GM20431 (cell line): ENCODE measurements around the gene OR14I1.

ENCODE experiments used
- in situ Hi-C: fragments of 300-500 bp; cut with MseI, MboI; formaldehyde crosslinking; loops from one replicate; pipeline ENCODE4 v1.15.0; 2020; ENCODE audit warnings: low sequenced_read_pairs; ENCODE audit not compliant: unreplicated experiment

Gene OR14I1

DNA sequence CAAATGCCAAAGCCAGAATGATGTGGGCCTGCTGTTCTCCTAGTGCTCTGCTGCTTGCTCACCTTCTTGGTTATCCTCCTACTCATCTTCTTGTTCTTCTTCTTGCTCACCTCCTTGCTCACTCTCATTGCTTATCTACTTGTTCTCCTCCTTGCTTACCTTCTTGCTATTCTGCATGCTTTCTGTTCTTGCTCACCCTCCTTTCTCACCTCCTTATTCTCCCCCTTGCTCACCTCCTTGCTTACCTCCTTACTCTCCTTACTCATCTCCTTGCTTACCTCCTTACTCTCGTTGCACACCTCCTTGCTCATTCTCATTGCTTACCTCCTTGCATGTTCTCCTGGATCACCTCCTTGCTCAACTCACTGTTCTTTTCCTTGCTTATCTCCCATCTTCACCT, at the start of gene OR14I1:
Gene OR14I1, minus strand, starts transcription at position 53 of the 400 bp plus-strand sequence.
- in situ Hi-C loops, result no loop called here

DNA sequence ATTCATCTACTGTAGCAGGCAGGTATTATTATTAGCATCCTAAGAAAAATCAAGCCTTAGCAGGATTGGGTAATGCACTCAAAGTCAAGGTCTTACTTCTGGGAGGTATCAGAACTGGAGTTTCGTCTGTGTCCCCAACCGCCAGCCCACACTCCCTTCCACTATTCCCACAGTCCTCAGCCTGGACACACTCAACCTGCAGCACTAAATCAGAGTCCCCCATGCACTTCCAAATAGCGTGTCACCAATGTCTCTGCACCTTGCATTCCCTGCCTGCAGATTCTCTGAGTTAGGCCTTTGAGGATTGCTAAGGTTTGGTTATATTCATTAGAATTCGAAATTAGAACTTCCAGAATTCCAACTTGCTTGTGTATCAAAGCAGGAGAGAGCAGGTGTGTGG, 49.1 kb upstream of the OR14I1 start:
- in situ Hi-C loops, result no loop called here

DNA sequence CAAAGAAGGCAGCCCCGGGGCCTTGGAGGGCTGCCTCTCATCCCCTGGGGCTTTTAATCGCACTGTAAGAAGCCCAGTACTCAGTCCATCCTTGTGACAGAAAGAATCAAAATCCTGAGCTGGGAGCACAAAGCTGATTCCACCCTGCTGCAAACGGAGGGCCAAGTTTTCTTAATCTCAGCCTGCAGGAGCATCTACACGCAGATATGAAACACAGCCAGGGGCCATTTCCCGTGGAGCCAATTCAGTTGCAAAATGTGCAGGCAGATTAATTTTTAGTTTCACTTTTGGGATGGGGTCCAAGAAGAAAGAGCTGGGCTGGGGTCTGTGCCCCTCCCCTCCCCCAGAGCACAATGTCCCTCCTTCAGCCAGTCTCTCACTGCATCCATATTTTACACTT, 48.6 kb upstream of the OR14I1 start:
- in situ Hi-C loops, result no loop called here

DNA sequence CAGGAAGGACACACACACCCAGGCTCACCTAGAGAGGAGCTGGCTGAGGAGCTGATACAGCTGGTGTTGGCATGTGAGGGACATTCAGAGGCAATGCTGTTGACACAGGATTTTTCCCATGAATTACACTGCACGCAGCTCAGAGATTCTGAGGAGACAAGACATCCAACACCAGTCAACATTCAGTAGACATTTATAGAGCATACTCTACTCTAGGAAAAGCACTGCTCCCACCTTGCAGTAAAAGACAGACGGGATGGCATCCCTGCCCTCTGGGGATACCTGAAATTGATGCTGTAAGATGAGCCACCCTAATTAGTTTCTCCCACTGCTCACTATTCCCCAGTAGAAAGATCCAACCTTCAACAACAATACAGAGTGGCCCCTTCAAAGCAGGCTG, 47.9 kb upstream of the OR14I1 start:
- in situ Hi-C loops, result no loop called here

DNA sequence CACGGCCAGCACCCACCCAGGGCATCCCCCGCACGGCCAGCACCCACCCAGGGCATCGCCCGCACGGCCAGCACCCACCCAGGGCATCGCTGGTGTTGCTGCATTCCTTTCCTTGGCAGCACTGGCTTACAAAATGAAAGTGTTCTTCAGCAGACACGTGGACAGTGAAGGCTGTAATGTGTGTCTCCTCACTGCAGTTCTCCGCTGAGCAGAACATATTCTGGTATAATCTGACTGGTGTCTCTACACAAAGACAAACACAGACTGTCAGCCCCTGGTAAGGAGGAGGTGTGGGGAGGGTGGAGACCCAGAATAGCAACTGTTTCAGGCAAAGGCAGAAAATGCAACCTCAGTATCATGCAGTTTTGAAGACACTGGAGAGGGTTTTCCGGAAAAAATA, 45.6 kb upstream of the OR14I1 start:
- in situ Hi-C loops, result no loop called here

DNA sequence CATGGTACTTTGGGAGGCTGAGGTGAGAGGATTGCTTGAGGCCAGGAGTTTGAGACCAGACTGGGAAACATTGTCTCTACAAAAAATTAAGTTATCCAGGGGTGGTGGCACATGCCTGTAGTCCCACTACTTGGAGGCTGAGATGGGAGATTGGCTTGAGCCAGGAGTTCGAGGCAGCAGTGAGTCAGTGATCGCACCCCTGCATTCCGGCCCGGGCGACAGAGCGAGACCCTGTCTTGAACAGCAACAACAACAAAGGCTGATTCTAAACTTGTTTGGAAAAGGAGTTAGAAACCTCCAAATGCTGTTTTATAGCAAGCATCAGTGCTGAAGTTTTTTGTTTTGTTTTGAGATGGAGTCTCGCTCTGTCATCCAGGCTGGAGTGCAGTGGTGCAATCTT, 38.3 kb upstream of the OR14I1 start:
- in situ Hi-C loops, result no loop called here

DNA sequence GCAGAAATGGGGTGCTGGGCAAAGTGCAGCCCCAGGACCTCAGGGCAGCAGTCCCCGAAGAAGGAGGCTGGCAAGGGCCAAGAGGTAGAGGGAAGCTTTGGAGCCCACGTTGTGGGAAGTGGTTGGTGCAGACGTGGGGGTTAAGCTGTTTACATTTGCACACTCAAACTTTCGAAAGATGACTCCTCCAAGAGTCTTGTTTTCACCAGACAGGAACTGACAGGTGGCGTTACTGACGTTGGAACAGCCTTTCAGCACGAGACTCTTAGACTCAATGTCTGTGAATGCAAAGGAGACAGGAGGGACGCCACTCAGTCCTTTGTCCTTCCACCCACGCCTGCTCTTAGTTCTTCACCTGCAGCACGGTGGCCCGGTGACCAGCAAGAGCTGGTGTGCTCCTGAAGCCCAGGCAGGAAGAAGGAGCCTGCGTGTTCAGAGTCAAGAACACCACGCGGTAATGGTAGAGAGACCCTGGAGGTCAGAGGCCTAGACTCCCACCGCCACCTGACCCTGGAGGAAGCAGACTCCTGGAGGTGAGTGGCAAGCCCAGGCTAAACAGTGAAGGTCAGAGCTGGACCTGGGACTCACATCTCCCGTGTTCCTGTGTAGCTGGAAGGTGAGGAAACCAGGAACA, 37.1 kb upstream of the OR14I1 start:
- in situ Hi-C loops, result no loop called here

GRCh38 chr1:248737457-248737856, 34.9 kb upstream of the OR14I1 start:
- in situ Hi-C loops, result no loop called here

- in situ Hi-C loops, result no loop called here
Measured at GRCh38 chr1:248736977-248737376, 34.4 kb upstream of the OR14I1 start.

DNA sequence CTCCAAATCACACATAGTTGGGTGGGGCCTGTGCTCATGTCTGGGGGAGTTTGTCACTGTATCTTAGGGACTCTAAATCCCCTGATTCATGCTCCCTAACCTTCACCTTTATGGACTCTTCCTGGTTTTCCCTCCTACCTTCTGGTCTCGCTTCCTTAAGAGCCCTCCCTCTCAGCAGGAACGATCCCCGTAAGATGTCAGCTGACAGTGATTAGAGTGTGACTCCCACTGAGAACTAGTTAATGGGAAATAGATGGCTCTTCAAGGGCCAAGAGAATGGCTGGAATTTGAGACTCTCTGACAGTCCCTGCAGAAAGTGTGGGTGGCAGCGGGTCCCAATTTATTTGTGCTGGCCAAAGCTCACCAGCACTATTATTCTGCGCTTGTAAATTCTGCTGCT, 31.0 kb upstream of the OR14I1 start:
- in situ Hi-C loops, result no loop called here

- in situ Hi-C loops, result no loop called here
Measured at GRCh38 chr1:248730507-248731335, 28.2 kb upstream of the OR14I1 start.

- in situ Hi-C loops, result no loop called here
Measured at GRCh38 chr1:248714248-248714647, 11.7 kb upstream of the OR14I1 start.

GRCh38 chr1:248710305-248710900, 7.8 kb upstream of the OR14I1 start:
- in situ Hi-C loops, result no loop called here

DNA sequence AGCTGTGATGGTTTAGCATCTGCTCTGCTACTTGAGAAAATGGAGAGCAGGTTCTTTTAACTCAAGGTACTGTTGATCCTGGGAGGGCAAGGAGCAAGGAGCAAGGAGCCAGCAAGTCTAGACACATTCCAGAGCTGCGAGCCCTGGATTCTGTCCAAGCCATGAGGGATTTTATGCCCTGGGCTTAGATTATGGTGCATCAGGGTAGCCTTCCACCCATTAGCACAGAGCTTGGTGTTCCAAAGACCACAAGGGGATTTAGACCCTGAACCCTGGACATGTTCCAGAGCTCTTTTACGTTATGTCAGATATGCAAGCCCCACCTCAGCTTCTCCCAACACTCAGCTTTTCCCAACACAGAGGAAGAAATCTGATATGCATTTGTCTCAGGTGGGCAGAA, 2.0 kb upstream of the OR14I1 start:
- in situ Hi-C loops, result no loop called here

DNA sequence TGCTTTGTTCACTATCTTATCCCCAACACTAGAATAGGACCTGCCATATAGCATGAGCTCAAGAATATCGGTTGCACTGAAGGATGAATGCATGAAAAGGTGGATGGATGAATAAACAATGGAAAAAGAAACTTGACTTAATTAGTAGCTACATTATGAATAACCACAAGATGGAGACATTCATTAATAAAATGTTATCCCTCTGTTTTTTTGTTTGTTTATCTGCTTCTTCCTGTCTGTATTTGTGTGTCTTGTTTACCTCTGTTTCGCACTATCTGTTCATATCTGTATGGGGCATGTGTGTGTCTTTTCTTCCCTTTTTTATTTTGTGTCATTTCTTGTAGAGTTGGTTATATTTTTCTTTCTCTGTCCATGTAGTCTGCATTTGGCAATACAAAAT, 1.1 kb upstream of the OR14I1 start:
- in situ Hi-C loops, result no loop called here

- in situ Hi-C loops, result no loop called here
Measured at GRCh38 chr1:248699099-248699498, 3.5 kb downstream of the OR14I1 start.

DNA sequence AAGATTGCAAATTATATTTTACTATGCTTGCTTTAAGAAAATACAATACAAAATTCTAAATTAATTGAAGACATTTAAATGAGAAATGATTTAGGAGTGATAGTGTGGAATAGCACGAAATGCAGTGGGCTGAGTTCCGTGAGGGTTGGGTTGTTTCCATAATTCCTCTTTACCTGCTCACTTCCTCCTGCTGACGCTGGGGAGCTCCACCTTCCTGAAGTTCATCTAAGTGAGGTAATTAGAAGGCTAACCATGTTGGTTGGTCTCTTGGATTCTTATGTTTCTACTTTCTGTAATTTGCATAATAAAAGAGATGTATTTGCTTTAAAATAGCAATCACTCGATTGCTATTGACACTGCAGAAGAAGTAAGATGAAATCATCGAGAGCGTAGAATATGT, 4.7 kb downstream of the OR14I1 start:
- in situ Hi-C loops, result no loop called here

- in situ Hi-C loops, result no loop called here
Measured at GRCh38 chr1:248696774-248697173, 5.8 kb downstream of the OR14I1 start.

DNA sequence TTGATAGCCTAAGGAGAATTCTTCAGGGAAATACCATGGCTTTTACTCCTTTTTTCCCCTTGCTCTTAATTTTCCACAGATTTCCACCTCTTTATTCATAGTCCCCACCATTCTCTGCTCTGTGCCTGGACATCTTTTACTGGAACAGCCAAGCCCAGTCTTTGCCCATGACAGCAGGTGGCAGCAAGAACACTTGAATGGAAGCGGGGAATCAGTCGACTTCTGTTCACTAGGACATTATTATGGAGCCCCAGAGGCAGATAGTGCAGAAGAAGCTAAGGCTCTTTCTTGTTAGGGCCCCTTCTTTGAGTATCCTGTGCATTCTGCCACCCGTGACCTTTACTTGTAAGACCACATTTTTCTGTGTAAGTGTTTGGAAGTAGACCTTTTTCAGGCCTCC, 6.3 kb downstream of the OR14I1 start:
- in situ Hi-C loops, result no loop called here

DNA sequence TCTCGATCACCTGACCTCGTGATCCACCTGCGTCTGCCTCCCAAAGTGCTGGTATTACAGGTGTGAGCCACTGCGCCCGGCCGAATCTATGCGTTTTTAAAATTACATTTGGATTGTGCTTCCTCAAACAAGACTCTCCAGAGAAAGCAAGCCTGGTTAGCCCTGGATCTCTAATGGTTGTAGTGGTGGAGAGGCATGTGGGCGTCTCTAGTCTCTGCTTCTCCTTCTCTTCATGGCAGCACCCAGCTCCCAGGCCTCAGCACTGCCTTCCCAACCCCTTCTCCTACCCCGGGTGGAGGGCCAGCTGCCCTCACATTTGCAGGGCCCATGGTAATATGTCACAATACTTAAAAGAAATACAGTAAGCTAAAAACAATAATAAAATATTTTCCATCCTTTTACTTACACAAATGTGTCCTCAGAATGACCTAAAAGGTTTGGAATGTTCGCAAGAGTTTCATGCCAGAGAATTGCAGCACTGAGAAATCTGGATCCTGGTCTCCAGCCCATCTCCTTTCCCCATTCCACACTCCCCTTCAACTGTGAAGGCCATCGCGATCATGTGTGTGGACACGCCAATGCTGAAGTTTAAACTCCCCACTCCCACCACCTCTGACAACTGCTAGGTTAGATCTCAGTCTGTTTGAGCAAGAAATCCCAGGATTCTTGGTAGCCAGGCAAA, 7.0 kb downstream of the OR14I1 start:
- in situ Hi-C loops, result no loop called here
